Measurements from ENCODE around the gene JADE1.

The JADE1 gene

DNA sequence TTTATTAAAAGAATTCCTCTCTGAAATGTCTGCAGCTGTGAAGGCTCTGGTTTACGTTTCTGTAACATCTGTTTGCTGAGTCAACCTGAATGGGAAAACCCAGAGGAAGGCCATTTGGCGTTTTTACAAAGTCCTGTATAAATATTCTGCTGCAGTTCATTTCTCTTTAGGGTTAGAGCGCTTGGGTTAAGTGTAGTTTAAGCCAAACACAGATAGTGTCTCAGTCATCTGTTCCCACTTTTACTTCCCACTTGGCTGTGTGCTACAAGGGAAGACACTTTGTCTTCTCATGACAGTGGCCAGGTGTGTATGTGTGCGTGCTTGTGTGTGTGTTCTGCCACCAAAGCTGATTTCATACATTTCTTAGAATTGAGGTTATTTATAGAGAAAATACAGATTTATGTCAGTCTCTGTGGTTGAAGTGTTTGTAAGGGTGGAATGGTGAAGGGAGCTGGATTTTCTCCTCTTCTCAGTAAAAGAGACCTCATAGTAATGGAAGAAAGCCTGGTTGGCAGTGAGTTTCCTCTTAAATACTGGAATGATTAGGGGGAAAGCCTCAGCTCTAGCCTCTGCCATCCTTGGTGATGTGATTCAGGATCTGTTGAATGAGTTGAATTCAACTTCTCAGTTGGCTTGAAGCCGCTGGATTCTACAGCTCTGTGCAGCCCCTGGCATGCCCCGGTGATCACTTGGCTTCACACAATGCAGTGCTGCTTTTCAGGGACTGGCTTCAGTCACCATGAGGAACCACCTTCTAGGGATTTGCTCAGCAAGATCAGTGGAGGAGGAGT, 50.6 kb downstream of the JADE1 start:
- Histone ChIP-seq H2AK5ac (ENCODE audit: low read length, severe bottlenecking) (no peak overlapping the region), H3K27ac (ENCODE audit: low read length, poor library complexity, severe bottlenecking) (peak overlapping the region; percentile 18), H2AFZ (ENCODE audit: low read depth, low read length) (no peak overlapping the region), H4K91ac (ENCODE audit: low read length) (no peak overlapping the region), H3K4me1 (ENCODE audit: control insufficient read depth, insufficient read depth, low read depth, low read length) (peaks cover 27% of the 10 kb centered on the region), H3K9ac (ENCODE audit: low read length) (peak overlapping the region; percentile 7), H3K4ac (ENCODE audit: low read depth in 1 of 2, low read length in 2 of 2) (no peak overlapping the region), H2BK12ac (ENCODE audit: low read length in 2 of 2) (peak overlapping the region; percentile 4 to 7), H3K18ac (ENCODE audit: low read depth in 1 of 2, low read length in 2 of 2) (peak overlapping the region in 1 of 2 experiments; percentile 67), H4K8ac (ENCODE audit: low read length) (no peak overlapping the region), H3K4me3 (ENCODE audit: insufficient read depth in 1 of 2, low read depth in 1 of 2, low read length in 2 of 2) (peak overlapping the region in 1 of 2 experiments; percentile 27), H2BK15ac (ENCODE audit: low read depth, poor library complexity, severe bottlenecking) (no peak overlapping the region), H3K27me3 (ENCODE audit: control insufficient read depth in 1 of 2, insufficient read depth in 1 of 2, low read length in 2 of 2) (no peaks in the 10 kb centered on the region), H2BK120ac (ENCODE audit: low read depth, low read length) (no peak overlapping the region), H3K4me2 (ENCODE audit: low read length, poor library complexity, severe bottlenecking) (no peak overlapping the region), H2BK5ac (ENCODE audit: low read depth, low read length, poor library complexity, severe bottlenecking) (no peak overlapping the region), H3K79me1 (replicated peaks; ENCODE audit: low read length, poor library complexity, severe bottlenecking) (peaks cover 29% of the 10 kb centered on the region), H3K9me3 (ENCODE audit: control insufficient read depth, low read length) (no peaks in the 10 kb centered on the region), H3K36me3 (ENCODE audit: control insufficient read depth in 1 of 2, insufficient read depth in 2 of 2, low read depth in 1 of 2, low read length in 2 of 2) (peaks cover 66 to 72% of the 10 kb centered on the region in 2 experiments), H3K23ac (ENCODE audit: low read length in 2 of 2) (no peak overlapping the region), H3K14ac (ENCODE audit: low read length in 2 of 2) (no peak overlapping the region)
- 41% methylated on average over 6 of the region's 6 CpGs for WGBS
- DNase-seq, result peak; percentile 84

DNA sequence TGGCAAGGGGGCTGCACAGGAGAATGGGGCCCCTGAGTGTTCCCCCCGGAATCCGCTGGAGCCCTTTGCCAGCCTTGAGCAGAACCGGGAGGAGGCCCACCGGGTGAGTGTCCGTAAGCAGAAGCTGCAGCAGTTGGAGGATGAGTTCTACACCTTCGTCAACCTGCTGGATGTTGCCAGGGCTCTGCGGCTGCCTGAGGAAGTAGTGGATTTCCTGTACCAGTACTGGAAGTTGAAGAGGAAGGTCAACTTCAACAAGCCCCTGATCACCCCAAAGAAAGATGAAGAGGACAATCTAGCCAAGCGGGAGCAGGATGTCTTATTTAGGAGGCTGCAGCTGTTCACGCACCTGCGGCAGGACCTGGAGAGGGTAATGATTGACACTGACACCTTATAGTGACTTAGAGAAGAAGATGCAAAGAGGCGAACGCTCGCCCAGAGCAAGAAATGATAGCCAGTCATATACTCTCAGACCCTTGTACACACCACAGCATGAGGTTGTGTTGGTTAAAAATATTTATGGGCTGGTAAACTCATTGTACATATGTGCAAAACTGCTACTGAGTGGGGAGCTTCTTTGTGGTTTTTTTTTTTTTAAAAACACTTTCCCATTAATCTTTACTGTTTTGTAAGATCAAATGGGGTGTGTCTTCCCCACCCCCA, 52.5 kb downstream of the JADE1 start:
- Histone ChIP-seq H4K8ac (ENCODE audit: low read length) (peak overlapping the region; percentile 35), H2AK5ac (ENCODE audit: low read length, severe bottlenecking) (no peak overlapping the region), H3K27me3 (ENCODE audit: control insufficient read depth in 1 of 2, insufficient read depth in 1 of 2, low read length in 2 of 2) (no peaks in the 10 kb centered on the region)

DNA sequence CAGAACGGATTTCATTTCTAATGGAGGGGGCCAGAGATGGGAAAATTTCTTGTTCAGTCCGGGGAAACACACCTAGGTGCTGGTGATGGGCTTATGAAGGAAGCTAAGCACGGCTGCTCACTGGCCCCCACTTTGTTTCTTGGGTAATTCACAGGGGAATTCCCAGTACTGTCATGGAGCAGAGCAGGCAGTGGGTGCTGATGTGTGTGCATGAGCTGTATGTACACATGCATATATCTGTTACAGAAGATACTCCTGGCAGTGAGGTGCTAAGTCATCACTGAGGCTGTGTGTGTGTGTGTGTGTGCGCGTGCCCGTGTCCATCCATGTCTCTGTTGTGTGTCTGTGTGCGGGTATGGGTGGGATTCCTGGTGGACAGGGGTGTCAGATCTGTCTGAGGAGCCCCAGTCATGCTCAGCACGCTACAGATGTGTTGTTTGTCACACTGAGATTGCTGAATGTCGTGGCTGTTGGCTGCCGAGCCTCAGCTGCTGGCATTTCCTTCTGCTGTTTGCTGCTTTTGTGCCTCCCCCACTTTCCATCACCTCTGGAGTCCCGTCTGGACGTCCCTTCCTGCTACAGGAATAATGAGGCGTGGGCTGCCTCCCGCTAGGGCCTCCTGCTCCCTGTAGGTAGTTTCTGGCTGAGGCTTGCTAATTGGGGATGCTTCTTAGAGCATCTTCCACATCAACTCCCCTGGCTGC, 53.3 kb downstream of the JADE1 start:
- Histone ChIP-seq H3K79me1 (replicated peaks; ENCODE audit: low read length, poor library complexity, severe bottlenecking) (peaks cover 26% of the 10 kb centered on the region), H3K4me2 (ENCODE audit: low read length, poor library complexity, severe bottlenecking) (no peak overlapping the region), H2BK12ac (ENCODE audit: low read length in 2 of 2) (peak overlapping the region; percentile 75 to 85), H3K14ac (ENCODE audit: low read length in 2 of 2) (peak overlapping the region in 1 of 2 experiments; percentile 12), H3K9ac (ENCODE audit: low read length) (peak overlapping the region; percentile 64), H2AFZ (ENCODE audit: low read depth, low read length) (no peak overlapping the region), H3K4me3 (ENCODE audit: insufficient read depth in 1 of 2, low read depth in 1 of 2, low read length in 2 of 2) (no peak overlapping the region), H2BK15ac (ENCODE audit: low read depth, poor library complexity, severe bottlenecking) (no peak overlapping the region), H3K9me3 (ENCODE audit: control insufficient read depth, low read length) (no peaks in the 10 kb centered on the region), H2AK5ac (ENCODE audit: low read length, severe bottlenecking) (peak overlapping the region; percentile 46), H3K18ac (ENCODE audit: low read depth in 1 of 2, low read length in 2 of 2) (peak overlapping the region in 1 of 2 experiments; percentile 40), H3K27ac (ENCODE audit: low read length, poor library complexity, severe bottlenecking) (peak overlapping the region; percentile 16), H2BK120ac (ENCODE audit: low read depth, low read length) (no peak overlapping the region), H3K36me3 (ENCODE audit: control insufficient read depth in 1 of 2, insufficient read depth in 2 of 2, low read depth in 1 of 2, low read length in 2 of 2) (peaks cover 56 to 70% of the 10 kb centered on the region in 2 experiments), H3K4ac (ENCODE audit: low read depth in 1 of 2, low read length in 2 of 2) (peak overlapping the region in 1 of 2 experiments; percentile 35), H3K23ac (ENCODE audit: low read length in 2 of 2) (no peak overlapping the region), H3K4me1 (ENCODE audit: control insufficient read depth, insufficient read depth, low read depth, low read length) (peaks cover 19% of the 10 kb centered on the region), H4K8ac (ENCODE audit: low read length) (peak overlapping the region; percentile 56), H4K91ac (ENCODE audit: low read length) (peak overlapping the region; percentile 79), H2BK5ac (ENCODE audit: low read depth, low read length, poor library complexity, severe bottlenecking) (no peak overlapping the region), H3K27me3 (ENCODE audit: control insufficient read depth in 1 of 2, insufficient read depth in 1 of 2, low read length in 2 of 2) (no peaks in the 10 kb centered on the region)
- WGBS, result 77% methylated on average over 12 of the region's 14 CpGs
- DNase-seq, result peak; percentile 54

More for the DNA sequence above, 52.5 kb downstream of the JADE1 start:
- H3K27ac ChIP-seq (ENCODE audit: low read length, poor library complexity, severe bottlenecking), result no peak overlapping the region
- no peak overlapping the region for H3K23ac ChIP-seq (ENCODE audit: low read length in 2 of 2)
- H2BK5ac ChIP-seq (ENCODE audit: low read depth, low read length, poor library complexity, severe bottlenecking), result no peak overlapping the region
- H4K91ac ChIP-seq (ENCODE audit: low read length), result no peak overlapping the region
- H3K4me3 ChIP-seq (ENCODE audit: insufficient read depth in 1 of 2, low read depth in 1 of 2, low read length in 2 of 2), result no peak overlapping the region
- no peaks in the 10 kb centered on the region for H3K9me3 ChIP-seq (ENCODE audit: control insufficient read depth, low read length)
- H3K4ac ChIP-seq (ENCODE audit: low read depth in 1 of 2, low read length in 2 of 2), result no peak overlapping the region
- DNase-seq, result no peak
- no peak overlapping the region for H2AFZ ChIP-seq (ENCODE audit: low read depth, low read length)
- H3K79me1 ChIP-seq (replicated peaks; ENCODE audit: low read length, poor library complexity, severe bottlenecking), result peaks cover 30% of the 10 kb centered on the region
- no peak overlapping the region for H3K9ac ChIP-seq (ENCODE audit: low read length)
- H2BK120ac ChIP-seq (ENCODE audit: low read depth, low read length), result no peak overlapping the region
- no peak overlapping the region for H3K18ac ChIP-seq (ENCODE audit: low read depth in 1 of 2, low read length in 2 of 2)
- no peak overlapping the region for H3K14ac ChIP-seq (ENCODE audit: low read length in 2 of 2)
- H2BK15ac ChIP-seq (ENCODE audit: low read depth, poor library complexity, severe bottlenecking), result no peak overlapping the region
- no peak overlapping the region for H3K4me2 ChIP-seq (ENCODE audit: low read length, poor library complexity, severe bottlenecking)
- H3K36me3 ChIP-seq (ENCODE audit: control insufficient read depth in 1 of 2, insufficient read depth in 2 of 2, low read depth in 1 of 2, low read length in 2 of 2), result peaks cover 58 to 70% of the 10 kb centered on the region in 2 experiments
- H3K4me1 ChIP-seq (ENCODE audit: control insufficient read depth, insufficient read depth, low read depth, low read length), result peaks cover 19% of the 10 kb centered on the region
- no peak overlapping the region for H2BK12ac ChIP-seq (ENCODE audit: low read length in 2 of 2)
- WGBS, result 97% methylated on average over 12 of the region's 13 CpGs
